ENCODE data around the gene CCL21.

Gene CCL21

GRCh38 chr9:34707130-34707529 lies 2.8 kb downstream of the CCL21 start:
- DNase-seq (ENCODE audit: low read depth), result no peak

GRCh38 chr9:34701769-34702736 lies 7.9 kb downstream of the CCL21 start:
- peak; percentile 96 for DNase-seq (ENCODE audit: low read depth)

- peak; percentile 66 for DNase-seq (ENCODE audit: low read depth)
Measured at GRCh38 chr9:34701023-34701768, 8.7 kb downstream of the CCL21 start.

GRCh38 chr9:34694811-34695210 lies 15.1 kb downstream of the CCL21 start:
- DNase-seq (ENCODE audit: low read depth), result no peak

- no peak for DNase-seq (ENCODE audit: low read depth)
Measured at GRCh38 chr9:34693560-34693959, 16.4 kb downstream of the CCL21 start.

- DNase-seq (ENCODE audit: low read depth), result no peak
Measured at GRCh38 chr9:34691936-34692315, 18.0 kb downstream of the CCL21 start.

GRCh38 chr9:34690983-34691935 lies 18.7 kb downstream of the CCL21 start, which contains the start of gene CCL19:
CCL19 (minus strand) TSS chr9:34691276; CDS start chr9:34691139, 137 bp downstream.
- DNase-seq (ENCODE audit: low read depth), result no peak

GRCh38 chr9:34689512-34689911 lies 20.4 kb downstream of the CCL21 start:
- DNase-seq (ENCODE audit: low read depth), result no peak

- DNase-seq (ENCODE audit: low read depth), result no peak
Measured at GRCh38 chr9:34689116-34689470, 20.8 kb downstream of the CCL21 start.

GRCh38 chr9:34688329-34689115 lies 21.4 kb downstream of the CCL21 start:
- DNase-seq (ENCODE audit: low read depth), result no peak

- DNase-seq (ENCODE audit: low read depth), result no peak
Measured at GRCh38 chr9:34687276-34688030, 22.5 kb downstream of the CCL21 start.

GRCh38 chr9:34686732-34687131 lies 23.2 kb downstream of the CCL21 start:
- DNase-seq (ENCODE audit: low read depth), result peak; percentile 46

GRCh38 chr9:34686231-34686630 lies 23.7 kb downstream of the CCL21 start:
- DNase-seq (ENCODE audit: low read depth), result peak; percentile 96

GRCh38 chr9:34685591-34685990 lies 24.3 kb downstream of the CCL21 start:
- peak; percentile 90 for DNase-seq (ENCODE audit: low read depth)

- no peak for DNase-seq (ENCODE audit: low read depth)
Measured at GRCh38 chr9:34684816-34685215, 25.1 kb downstream of the CCL21 start.

GRCh38 chr9:34684145-34684544 lies 25.8 kb downstream of the CCL21 start:
- no peak for DNase-seq (ENCODE audit: low read depth)

GRCh38 chr9:34675869-34676268 lies 34.1 kb downstream of the CCL21 start:
- DNase-seq (ENCODE audit: low read depth), result peak; percentile 40

- DNase-seq (ENCODE audit: low read depth), result peak; percentile 80
Measured at GRCh38 chr9:34675048-34675714, 34.8 kb downstream of the CCL21 start.

- DNase-seq (ENCODE audit: low read depth), result no peak
Measured at GRCh38 chr9:34674440-34674839, 35.5 kb downstream of the CCL21 start.

GRCh38 chr9:34671307-34671706 lies 38.6 kb downstream of the CCL21 start:
- DNase-seq (ENCODE audit: low read depth), result no peak
